HG03066 (cell line): ENCODE measurements around the gene TDO2.
A peak's percentile ranks its signal among the peaks of the same experiment; 100 is the strongest.
"Not testable (repeated sequence)": the region's sequence is repeated elsewhere in the genome, so short reads cannot be mapped to it uniquely, and the experiment has no call there.

Experiments used
- ATAC-seq: cut with Tn5 transposase; IDR thresholded peaks from one replicate; pipeline ENCODE4 v1.9.1; 2021; ENCODE audit warnings: low read depth; ENCODE audit not compliant: unreplicated experiment

Gene TDO2

DNA sequence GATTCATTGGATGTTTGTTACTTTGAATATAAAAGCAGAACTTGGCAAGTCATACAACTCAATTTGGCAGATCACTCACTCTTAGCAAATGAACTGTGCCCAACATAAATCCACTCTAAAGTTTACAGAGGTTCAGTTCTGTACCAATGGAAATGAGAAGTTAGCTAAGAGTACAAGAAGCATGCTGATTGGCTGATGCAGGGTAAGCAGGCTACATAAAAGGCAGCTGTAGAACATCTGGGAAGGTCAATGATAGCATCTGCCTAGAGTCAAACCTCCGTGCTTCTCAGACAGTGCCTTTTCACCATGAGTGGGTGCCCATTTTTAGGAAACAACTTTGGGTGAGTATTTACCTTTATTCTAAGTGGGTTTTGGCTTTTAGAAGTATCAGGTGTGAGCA, at the start of gene TDO2:
Gene TDO2 (plus strand): TSS at position 244 of the 400 bp plus-strand sequence. CDS start 63 bp downstream, at position 307.
- no peak for ATAC-seq

- no peak for ATAC-seq
Measured at GRCh38 chr4:155854582-155855226, 48.8 kb upstream of the TDO2 start.

DNA sequence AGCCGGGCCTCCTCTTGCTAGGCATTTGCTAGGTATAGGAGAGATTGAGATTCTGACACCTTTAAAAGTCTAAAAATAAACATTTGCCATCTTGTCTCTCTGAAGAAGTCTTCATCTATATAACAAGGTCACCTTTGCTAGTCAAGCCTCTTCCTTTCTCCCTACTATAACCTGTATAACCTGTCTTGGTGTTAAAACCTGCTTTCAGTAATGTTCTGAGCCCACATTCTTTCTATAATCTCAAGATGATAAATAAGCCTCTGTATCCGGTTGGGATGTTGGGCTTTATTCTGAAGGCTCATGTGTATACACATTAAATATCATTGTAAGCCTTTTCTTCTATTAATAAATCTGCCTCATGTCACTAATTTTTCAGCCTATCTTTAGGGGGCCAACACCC, 47.6 kb upstream of the TDO2 start:
- no peak for ATAC-seq

GRCh38 chr4:155866177-155866576, 37.3 kb upstream of the TDO2 start, which contains the start of gene ASIC5:
Gene ASIC5, minus strand, starts transcription at chr4:155866277. Its CDS starts 51 bp downstream, at chr4:155866226.
- no peak for ATAC-seq

- no peak for ATAC-seq
Measured at GRCh38 chr4:155875878-155876277, 27.6 kb upstream of the TDO2 start.

DNA sequence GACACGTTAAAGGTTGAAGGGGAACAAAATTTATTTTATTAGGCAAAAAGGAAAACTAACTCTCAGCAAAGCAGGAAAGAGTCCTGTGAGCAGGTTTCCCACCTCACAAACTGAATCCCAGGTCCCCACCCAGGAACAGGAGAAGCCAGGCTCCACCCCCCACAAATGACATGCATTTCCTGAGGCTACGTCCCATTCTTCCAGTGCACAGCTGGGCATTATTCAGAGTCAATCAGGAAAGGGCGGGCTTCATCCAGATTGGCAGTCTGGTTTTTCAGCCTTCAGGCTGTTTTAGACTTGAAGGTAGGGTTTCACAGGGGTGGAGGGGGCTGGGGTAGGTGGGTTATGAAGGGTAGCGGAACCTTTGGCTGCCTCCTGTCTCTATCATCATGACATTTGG, 25.5 kb upstream of the TDO2 start:
- no peak for ATAC-seq

- ATAC-seq, result no peak
Measured at GRCh38 chr4:155878611-155879010, 24.9 kb upstream of the TDO2 start.

- no peak for ATAC-seq
Measured at GRCh38 chr4:155879767-155880166, 23.7 kb upstream of the TDO2 start.

DNA sequence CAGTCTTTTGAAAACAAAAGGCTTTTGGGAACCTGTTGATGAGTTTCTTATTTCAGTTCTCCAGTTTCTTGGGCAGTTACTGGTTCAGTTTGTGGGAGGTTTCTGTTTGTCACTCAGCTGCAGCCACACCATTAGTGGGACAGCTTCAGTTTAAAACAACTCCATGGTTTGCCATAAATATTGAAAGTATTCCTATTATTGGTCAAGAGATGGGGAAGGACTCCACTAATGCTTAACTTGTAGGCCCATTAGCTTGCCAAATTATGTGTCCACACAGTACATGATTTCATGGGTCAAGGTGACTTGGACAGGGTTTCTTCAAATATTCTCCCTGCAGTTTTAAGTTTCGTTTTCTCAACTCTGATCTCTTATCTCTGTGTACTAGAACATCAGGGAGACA, 21.9 kb upstream of the TDO2 start:
- ATAC-seq, result peak; percentile 54

DNA sequence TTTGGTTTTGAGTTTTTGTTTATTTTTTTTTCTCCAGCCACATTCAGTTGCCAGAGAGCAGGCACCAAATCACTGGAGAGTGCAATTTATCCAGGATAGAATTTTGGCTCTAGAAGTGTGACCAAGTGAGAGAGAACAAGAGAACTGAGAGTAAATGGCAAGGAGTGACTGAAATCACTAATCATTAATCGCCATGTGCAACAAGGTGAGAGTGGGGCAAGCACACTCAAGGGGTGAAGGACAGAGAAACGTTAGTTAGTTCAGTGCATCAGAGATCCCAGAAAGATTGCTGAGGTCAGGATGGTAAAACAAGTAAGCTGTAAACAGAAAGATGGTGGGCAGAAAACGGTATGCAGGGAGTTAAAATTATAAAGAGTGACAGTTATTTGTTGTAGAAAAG, 19.6 kb upstream of the TDO2 start:
- ATAC-seq, result no peak

GRCh38 chr4:155885666-155886065, 17.8 kb upstream of the TDO2 start:
- ATAC-seq, result no peak

GRCh38 chr4:155887045-155887444, 16.5 kb upstream of the TDO2 start:
- ATAC-seq, result no peak

- ATAC-seq, result no peak
Measured at GRCh38 chr4:155887847-155888570, 15.5 kb upstream of the TDO2 start.

DNA sequence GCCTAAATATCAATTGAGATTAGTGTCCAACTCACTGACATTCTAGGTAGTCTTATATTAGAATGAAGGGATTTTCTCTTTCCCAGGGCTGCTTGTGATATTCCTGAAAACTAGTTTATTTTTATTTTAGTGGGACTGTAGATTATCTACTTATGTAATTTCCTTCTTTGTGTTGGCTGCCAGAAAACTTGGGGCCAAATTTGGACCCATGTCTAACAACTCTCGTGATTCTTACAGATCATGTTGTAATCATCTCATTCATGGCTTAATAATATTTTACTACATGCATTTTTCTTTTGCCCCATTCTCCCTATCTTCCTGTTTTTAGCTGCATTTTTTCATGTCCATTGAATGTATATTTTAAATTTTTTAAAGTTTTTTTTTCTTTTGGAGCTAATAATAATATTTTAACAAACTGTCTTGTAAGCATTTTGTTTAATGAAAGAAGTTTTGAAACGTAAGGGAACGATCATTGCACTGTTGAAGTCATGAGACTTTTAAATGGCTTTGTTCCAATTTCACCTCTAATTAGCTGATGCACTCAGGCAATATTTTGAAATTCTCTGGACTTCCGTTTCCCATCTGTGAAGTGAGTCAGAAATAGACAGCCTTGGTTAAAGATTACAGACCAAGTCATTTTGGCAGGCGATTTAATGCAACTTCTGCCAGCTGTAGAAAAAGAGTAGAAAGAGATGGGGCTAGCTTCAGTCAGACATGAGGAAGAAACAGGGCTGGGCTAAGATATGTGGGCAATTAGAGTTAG, 14.3 kb upstream of the TDO2 start:
- ATAC-seq, result peak; percentile 85

DNA sequence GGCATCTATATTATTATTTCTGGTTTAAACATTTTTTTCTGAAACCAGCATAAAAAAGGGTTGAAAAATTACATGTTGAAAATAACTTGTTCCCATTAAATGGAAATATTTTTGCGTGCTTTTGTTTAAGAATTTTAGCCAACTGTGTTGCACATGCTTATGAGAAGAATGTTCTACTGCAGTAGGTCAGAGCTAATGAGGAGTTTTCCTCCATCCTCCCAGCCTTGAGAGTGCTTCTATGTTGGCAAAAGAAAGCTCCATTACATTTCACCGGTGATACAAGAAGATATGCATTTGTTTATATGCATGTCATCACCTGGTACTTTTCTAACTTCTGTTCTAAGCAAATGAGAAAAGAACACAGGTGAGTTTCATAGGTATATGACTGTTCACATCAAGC, 13.6 kb upstream of the TDO2 start:
- ATAC-seq, result no peak

DNA sequence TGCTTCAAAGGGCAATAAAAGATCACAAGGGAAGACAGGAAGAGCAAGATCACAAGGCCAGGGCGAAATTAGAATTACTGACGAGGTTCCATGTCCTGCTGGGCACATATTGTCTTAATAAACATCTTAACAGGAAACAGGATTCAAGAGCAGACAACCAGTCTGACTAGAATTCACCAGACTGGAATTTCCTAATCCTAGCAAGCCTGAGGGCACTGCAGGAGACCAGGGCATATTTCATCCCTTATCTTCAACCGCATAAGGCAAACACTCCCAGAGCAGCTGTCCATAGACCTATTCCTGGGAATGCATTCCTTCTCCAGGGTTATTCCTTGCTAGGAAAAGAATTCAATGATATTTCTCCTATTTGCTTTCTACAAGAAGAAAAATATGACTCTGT, 12.4 kb upstream of the TDO2 start:
- no peak for ATAC-seq

GRCh38 chr4:155898371-155898770, 5.1 kb upstream of the TDO2 start:
- not testable (repeated sequence) for ATAC-seq

- no peak for ATAC-seq
Measured at GRCh38 chr4:155899891-155900290, 3.6 kb upstream of the TDO2 start.

DNA sequence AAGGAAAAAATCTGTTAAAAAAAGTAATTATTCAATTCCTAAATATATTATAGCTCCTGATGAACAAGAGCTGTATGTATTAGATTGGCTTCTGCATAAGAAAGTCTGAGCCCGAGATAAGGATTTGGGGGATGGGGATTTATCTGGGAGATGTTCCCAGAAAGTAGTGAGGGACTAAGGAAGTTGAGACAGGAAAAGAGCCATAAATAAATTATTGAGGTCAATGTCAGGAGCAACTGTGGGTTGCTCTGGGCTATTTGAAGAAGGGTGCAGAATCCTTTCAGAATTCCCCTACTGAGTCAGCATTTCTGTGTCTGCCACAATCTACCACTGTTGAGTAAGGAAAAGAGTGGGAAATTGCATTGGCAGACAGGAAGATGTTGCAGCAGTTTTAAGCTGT, 3.1 kb upstream of the TDO2 start:
- ATAC-seq, result no peak

DNA sequence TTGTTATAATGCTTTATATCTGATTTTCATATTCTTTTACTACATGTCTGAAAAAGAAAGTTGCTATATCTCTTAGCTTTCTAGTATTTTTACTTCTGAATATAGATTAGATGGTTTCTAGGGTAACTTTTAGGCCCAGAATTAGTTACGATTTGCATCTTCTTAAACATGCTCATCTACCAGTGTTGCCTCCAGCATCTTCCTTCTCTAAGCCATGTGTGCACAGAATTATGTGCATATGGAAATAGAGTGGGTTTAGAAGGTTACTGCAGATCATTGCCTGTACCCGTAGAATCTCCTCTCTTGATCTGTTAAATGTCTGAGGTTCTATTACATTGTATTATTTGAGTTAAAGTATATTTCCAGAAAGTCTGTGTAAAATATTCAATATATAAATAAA, 2.5 kb upstream of the TDO2 start:
- ATAC-seq, result no peak

GRCh38 chr4:155904331-155904730, 835 bp downstream of the TDO2 start:
- ATAC-seq, result no peak
